HepG2 (cell line): ENCODE data around the gene RPL41. TPM values are rescaled to one million over a fixed set of nuclear protein-coding genes. Genes with fewer than 3 reads are reported as not detected.

Experiments
- BATF2 ChIP-seq: sonication (generic); formaldehyde crosslinking; IDR thresholded peaks from 2 replicates; pipeline ENCODE4 v1.8.0; 2022; ENCODE audit warnings: mild to moderate bottlenecking, missing genetic modification reagents, moderate library complexity
- CBX1 ChIP-seq: IDR thresholded peaks from one replicate; pipeline ENCODE4 v1.6.1; 2016; ENCODE audit warnings: antibody characterized with exemption, low read depth
- CENPT ChIP-seq: sonication (generic); formaldehyde crosslinking; IDR thresholded peaks from 2 replicates; pipeline ENCODE4 v1.8.0; 2022; ENCODE audit warnings: low read depth, mild to moderate bottlenecking, moderate library complexity, missing genetic modification reagents
- CSRNP2 ChIP-seq: sonication (generic); formaldehyde crosslinking; conservative IDR thresholded peaks from 2 replicates; pipeline ENCODE4 v1.8.0; 2022; ENCODE audit warnings: low read depth, missing genetic modification reagents
- KMT2B ChIP-seq: IDR thresholded peaks from 2 replicates; pipeline ENCODE4 v1.6.1; 2016; ENCODE audit warnings: missing genetic modification reagents, missing compliant biosample characterization
- NAIF1 ChIP-seq: sonication (generic); formaldehyde crosslinking; IDR thresholded peaks from 2 replicates; pipeline ENCODE4 v1.5.0; 2020; ENCODE audit warnings: mild to moderate bottlenecking, missing genetic modification reagents, borderline replicate concordance
- REL ChIP-seq: sonication (generic); formaldehyde crosslinking; conservative IDR thresholded peaks from 2 replicates; pipeline ENCODE4 v1.8.0; 2022; ENCODE audit warnings: mild to moderate bottlenecking, missing genetic modification reagents, moderate library complexity
- RELA ChIP-seq: sonication (generic); formaldehyde crosslinking; IDR thresholded peaks from 2 replicates; pipeline ENCODE4 v1.4.0; 2020; ENCODE audit warnings: missing genetic modification reagents
- SMARCE1 ChIP-seq: fragments of 450-650 bp; IDR thresholded peaks from 2 replicates; pipeline ENCODE4 v1.6.1; 2017; ENCODE audit warnings: borderline replicate concordance
- SUZ12 ChIP-seq: fragments of 150-350 bp; IDR thresholded peaks from 2 replicates; pipeline ENCODE4 v1.6.1; 2014; ENCODE audit warnings: low read depth, low read length
- THAP7 ChIP-seq: sonication (generic); formaldehyde crosslinking; IDR thresholded peaks from 2 replicates; pipeline ENCODE4 v1.8.1; 2023; ENCODE audit warnings: mild to moderate bottlenecking, missing genetic modification reagents
- ZFP36L1 ChIP-seq: sonication (generic); formaldehyde crosslinking; IDR thresholded peaks from 2 replicates; pipeline ENCODE4 v1.8.0; 2022; ENCODE audit warnings: mild to moderate bottlenecking, missing genetic modification reagents, moderate library complexity
- ZFP82 ChIP-seq: sonication (generic); formaldehyde crosslinking; IDR thresholded peaks from 2 replicates; pipeline ENCODE4 v1.5.1; 2020; ENCODE audit warnings: mild to moderate bottlenecking, missing genetic modification reagents, borderline replicate concordance
- ZNF557 ChIP-seq: sonication (generic); formaldehyde crosslinking; IDR thresholded peaks from 2 replicates; pipeline ENCODE4 v1.4.0; 2020; ENCODE audit warnings: missing genetic modification reagents
- ZNF691 ChIP-seq: sonication (generic); formaldehyde crosslinking; IDR thresholded peaks from 2 replicates; pipeline ENCODE4 v1.4.0; 2020; ENCODE audit warnings: missing genetic modification reagents, low read depth, mild to moderate bottlenecking, borderline replicate concordance
- polyA plus RNA-seq, 8 experiments: library from polyadenylated mRNA; depleted of rRNA in 3 of 8; stranded (reverse) in 7 of 8; unstranded in 1 of 8; fragments of >200 nt; fragmentation: Illumina TruSeq in 4 of 8; extraction: Trizol in 4 of 8; gene quantifications; 2 replicates each; pipeline versions ENCODE4 v1.2.1 to v1.2.3, GENCODE V29; 2011 to 2016; ENCODE audit warnings: low read depth in 4 of 8, missing spikeins in 1 of 8, mixed read lengths in 1 of 8; ENCODE audit not compliant: insufficient read depth in 1 of 8
- total RNA-seq, 5 experiments: library from RNA; depleted of rRNA; stranded (reverse); fragments of >200 nt; fragmentation: Illumina TruSeq; extraction: Trizol; gene quantifications; 2 replicates each; pipeline ENCODE4 v1.2.3, GENCODE V29; 2016; ENCODE audit warnings: low read depth in 1 of 5
- TF ChIP-seq, protein P1 (sequence below): sonication (generic); formaldehyde crosslinking; IDR thresholded peaks from 2 replicates; pipeline ENCODE4 v1.5.0; 2020; ENCODE audit warnings: mild to moderate bottlenecking, missing genetic modification reagents, moderate library complexity
- TF ChIP-seq, protein P2 (sequence below): sonication (generic); formaldehyde crosslinking; conservative IDR thresholded peaks from 2 replicates; pipeline ENCODE4 v1.4.0; 2020; ENCODE audit warnings: missing genetic modification reagents
- TF ChIP-seq, protein P3 (sequence below): sonication (generic); formaldehyde crosslinking; IDR thresholded peaks from 2 replicates; pipeline ENCODE4 v1.4.0; 2020; ENCODE audit warnings: missing genetic modification reagents

RPL41 gene
- total and polyA plus RNA-seq, 2 of the 13 experiments (the other 11 are each of a cell fraction or from before 2014, with no cell fraction given) = 4,012 to 7,670 TPM

GRCh38 chr12:56080556-56081138 is 35.8 kb upstream of the RPL41 start (continued):
- TF ChIP-seq ZNF557 (CRISPR knock-in tag) (no peak), REL (CRISPR knock-in tag) (0 out of 2 replicates have a peak, but pooled peaks have one; percentile 34), CENPT (CRISPR knock-in tag) (no peak), ZNF691 (CRISPR knock-in tag) (no peak), SUZ12 (no peak), SMARCE1 (no peak), BATF2 (CRISPR knock-in tag) (no peak), CSRNP2 (CRISPR knock-in tag) (no peak), ZFP36L1 (CRISPR knock-in tag) (no peak), CBX1 (no peak), NAIF1 (no peak; the same call in 1 of the 2 replicates), THAP7 (CRISPR knock-in tag) (no peak), RELA (no peak), KMT2B (CRISPR knock-in tag) (no peak), ZFP82 (CRISPR knock-in tag) (no peak)
- TF ChIP-seq, protein P1, sequence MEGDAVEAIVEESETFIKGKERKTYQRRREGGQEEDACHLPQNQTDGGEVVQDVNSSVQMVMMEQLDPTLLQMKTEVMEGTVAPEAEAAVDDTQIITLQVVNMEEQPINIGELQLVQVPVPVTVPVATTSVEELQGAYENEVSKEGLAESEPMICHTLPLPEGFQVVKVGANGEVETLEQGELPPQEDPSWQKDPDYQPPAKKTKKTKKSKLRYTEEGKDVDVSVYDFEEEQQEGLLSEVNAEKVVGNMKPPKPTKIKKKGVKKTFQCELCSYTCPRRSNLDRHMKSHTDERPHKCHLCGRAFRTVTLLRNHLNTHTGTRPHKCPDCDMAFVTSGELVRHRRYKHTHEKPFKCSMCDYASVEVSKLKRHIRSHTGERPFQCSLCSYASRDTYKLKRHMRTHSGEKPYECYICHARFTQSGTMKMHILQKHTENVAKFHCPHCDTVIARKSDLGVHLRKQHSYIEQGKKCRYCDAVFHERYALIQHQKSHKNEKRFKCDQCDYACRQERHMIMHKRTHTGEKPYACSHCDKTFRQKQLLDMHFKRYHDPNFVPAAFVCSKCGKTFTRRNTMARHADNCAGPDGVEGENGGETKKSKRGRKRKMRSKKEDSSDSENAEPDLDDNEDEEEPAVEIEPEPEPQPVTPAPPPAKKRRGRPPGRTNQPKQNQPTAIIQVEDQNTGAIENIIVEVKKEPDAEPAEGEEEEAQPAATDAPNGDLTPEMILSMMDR (CRISPR knock-in tag) = peak; percentile 73
- TF ChIP-seq, protein P2, sequence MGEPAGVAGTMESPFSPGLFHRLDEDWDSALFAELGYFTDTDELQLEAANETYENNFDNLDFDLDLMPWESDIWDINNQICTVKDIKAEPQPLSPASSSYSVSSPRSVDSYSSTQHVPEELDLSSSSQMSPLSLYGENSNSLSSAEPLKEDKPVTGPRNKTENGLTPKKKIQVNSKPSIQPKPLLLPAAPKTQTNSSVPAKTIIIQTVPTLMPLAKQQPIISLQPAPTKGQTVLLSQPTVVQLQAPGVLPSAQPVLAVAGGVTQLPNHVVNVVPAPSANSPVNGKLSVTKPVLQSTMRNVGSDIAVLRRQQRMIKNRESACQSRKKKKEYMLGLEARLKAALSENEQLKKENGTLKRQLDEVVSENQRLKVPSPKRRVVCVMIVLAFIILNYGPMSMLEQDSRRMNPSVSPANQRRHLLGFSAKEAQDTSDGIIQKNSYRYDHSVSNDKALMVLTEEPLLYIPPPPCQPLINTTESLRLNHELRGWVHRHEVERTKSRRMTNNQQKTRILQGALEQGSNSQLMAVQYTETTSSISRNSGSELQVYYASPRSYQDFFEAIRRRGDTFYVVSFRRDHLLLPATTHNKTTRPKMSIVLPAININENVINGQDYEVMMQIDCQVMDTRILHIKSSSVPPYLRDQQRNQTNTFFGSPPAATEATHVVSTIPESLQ (CRISPR knock-in tag) = no peak
- TF ChIP-seq, protein P3, sequence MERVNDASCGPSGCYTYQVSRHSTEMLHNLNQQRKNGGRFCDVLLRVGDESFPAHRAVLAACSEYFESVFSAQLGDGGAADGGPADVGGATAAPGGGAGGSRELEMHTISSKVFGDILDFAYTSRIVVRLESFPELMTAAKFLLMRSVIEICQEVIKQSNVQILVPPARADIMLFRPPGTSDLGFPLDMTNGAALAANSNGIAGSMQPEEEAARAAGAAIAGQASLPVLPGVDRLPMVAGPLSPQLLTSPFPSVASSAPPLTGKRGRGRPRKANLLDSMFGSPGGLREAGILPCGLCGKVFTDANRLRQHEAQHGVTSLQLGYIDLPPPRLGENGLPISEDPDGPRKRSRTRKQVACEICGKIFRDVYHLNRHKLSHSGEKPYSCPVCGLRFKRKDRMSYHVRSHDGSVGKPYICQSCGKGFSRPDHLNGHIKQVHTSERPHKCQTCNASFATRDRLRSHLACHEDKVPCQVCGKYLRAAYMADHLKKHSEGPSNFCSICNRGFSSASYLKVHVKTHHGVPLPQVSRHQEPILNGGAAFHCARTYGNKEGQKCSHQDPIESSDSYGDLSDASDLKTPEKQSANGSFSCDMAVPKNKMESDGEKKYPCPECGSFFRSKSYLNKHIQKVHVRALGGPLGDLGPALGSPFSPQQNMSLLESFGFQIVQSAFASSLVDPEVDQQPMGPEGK (CRISPR knock-in tag) = peak; percentile 98
